GM19023 (cell line): Measurements from ENCODE around the gene PARP1.

Source experiments
- ATAC-seq: cut with Tn5 transposase; IDR thresholded peaks from one replicate; pipeline ENCODE4 v1.9.1; 2021; ENCODE audit warnings: mild to moderate bottlenecking, moderate library complexity; ENCODE audit not compliant: unreplicated experiment

The PARP1 gene

GRCh38 chr1:226318471-226318870, 89.4 kb downstream of the PARP1 start:
- no peak for ATAC-seq

DNA sequence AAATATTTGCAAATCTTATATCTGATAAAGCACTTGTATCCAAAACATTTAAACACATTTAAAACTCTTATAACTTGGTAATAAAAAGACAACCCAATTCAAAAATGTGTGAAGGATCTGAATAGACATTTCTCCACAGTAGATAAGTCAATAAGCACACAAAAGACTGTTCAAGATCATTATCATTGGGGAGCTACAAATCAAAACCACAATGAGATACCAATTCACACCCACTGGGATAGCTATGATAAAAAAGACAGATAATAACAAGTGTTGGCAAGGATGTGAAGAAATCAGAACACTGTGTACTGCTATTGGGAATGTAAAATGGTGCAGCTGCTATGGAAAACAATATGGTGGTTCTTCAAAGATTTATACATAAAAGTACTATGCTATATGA, 93.8 kb downstream of the PARP1 start:
- ATAC-seq = no peak

DNA sequence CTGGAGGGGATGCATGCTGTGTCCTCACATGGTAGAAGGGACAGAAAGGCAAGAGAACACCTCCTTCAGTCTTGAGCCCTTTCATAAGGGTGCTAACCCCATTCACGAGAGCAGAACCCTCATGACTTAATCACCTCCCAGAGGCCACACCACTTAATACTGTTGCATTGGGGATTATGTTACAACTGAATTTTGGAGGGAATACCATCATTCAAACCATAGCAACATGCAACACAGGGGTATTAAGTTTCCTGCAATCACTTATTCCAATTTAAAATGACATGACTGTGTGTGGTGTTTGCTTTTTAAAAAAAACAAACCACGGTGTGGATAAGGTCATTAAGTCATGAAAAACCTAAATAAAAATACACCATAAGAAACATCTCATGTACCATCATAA, 95.8 kb downstream of the PARP1 start:
- ATAC-seq = no peak

- ATAC-seq = no peak
Observed at GRCh38 chr1:226311376-226311775, 96.5 kb downstream of the PARP1 start.
